ENCODE measurements around the gene GLDN.

GLDN gene

GRCh38 chr15:51371266-51371665 is 29.8 kb downstream of the GLDN start:
- no peaks in the 10 kb centered on the region for H3K27me3 ChIP-seq (ENCODE audit: control insufficient read depth, insufficient read depth, low read length)
- H3K27ac ChIP-seq (ENCODE audit: low read length): no peak overlapping the region
- no CpG with 5 or more reads among the region's 1 CpG for WGBS (ENCODE audit: insufficient coverage, insufficient read length)
- no peak overlapping the region for H3K4me3 ChIP-seq (ENCODE audit: low read length)
- H3K9me3 ChIP-seq (ENCODE audit: control insufficient read depth, insufficient read depth, low read length): no peaks in the 10 kb centered on the region
- no peaks in the 10 kb centered on the region for H3K36me3 ChIP-seq (ENCODE audit: control insufficient read depth, insufficient read depth, low read length)
- H3K4me1 ChIP-seq (ENCODE audit: control insufficient read depth, insufficient read depth, low read length): no peaks in the 10 kb centered on the region
- no peak for DNase-seq (ENCODE audit: low read depth, low spot score)

GRCh38 chr15:51374131-51374530 is 32.7 kb downstream of the GLDN start:
- Histone ChIP-seq H3K27me3 (ENCODE audit: control insufficient read depth, insufficient read depth, low read length) (no peaks in the 10 kb centered on the region), H3K4me1 (ENCODE audit: control insufficient read depth, insufficient read depth, low read length) (no peaks in the 10 kb centered on the region), H3K9me3 (ENCODE audit: control insufficient read depth, insufficient read depth, low read length) (no peaks in the 10 kb centered on the region), H3K27ac (ENCODE audit: low read length) (no peak overlapping the region), H3K4me3 (ENCODE audit: low read length) (no peak overlapping the region), H3K36me3 (ENCODE audit: control insufficient read depth, insufficient read depth, low read length) (no peaks in the 10 kb centered on the region)
- no peak for DNase-seq (ENCODE audit: low read depth, low spot score)

- no peak for DNase-seq (ENCODE audit: low read depth, low spot score)
- no CpG with 5 or more reads among the region's 3 CpGs for WGBS (ENCODE audit: insufficient coverage, insufficient read length)
- no peaks in the 10 kb centered on the region for H3K9me3 ChIP-seq (ENCODE audit: control insufficient read depth, insufficient read depth, low read length)
These were observed 34.6 kb downstream of the GLDN start for GRCh38 chr15:51375966-51376640.

GRCh38 chr15:51377038-51377786 is 35.8 kb downstream of the GLDN start:
- no peaks in the 10 kb centered on the region for H3K27me3 ChIP-seq (ENCODE audit: control insufficient read depth, insufficient read depth, low read length)
- H3K4me1 ChIP-seq (ENCODE audit: control insufficient read depth, insufficient read depth, low read length): no peaks in the 10 kb centered on the region
- H3K4me3 ChIP-seq (ENCODE audit: low read length): no peak overlapping the region
- WGBS (ENCODE audit: insufficient coverage, insufficient read length): no CpG with 5 or more reads among the region's 15 CpGs
- no peaks in the 10 kb centered on the region for H3K9me3 ChIP-seq (ENCODE audit: control insufficient read depth, insufficient read depth, low read length)
- DNase-seq (ENCODE audit: low read depth, low spot score): no peak
- no peak overlapping the region for H3K27ac ChIP-seq (ENCODE audit: low read length)
- H3K36me3 ChIP-seq (ENCODE audit: control insufficient read depth, insufficient read depth, low read length): no peaks in the 10 kb centered on the region

More at GRCh38 chr15:51375966-51376640, 34.6 kb downstream of the GLDN start:
- Histone ChIP-seq H3K27ac (ENCODE audit: low read length) (no peak overlapping the region), H3K4me1 (ENCODE audit: control insufficient read depth, insufficient read depth, low read length) (no peaks in the 10 kb centered on the region), H3K36me3 (ENCODE audit: control insufficient read depth, insufficient read depth, low read length) (no peaks in the 10 kb centered on the region), H3K27me3 (ENCODE audit: control insufficient read depth, insufficient read depth, low read length) (no peaks in the 10 kb centered on the region), H3K4me3 (ENCODE audit: low read length) (no peak overlapping the region)

- DNase-seq (ENCODE audit: low read depth, low spot score): no peak
- no peak overlapping the region for H3K4me3 ChIP-seq (ENCODE audit: low read length)
- H3K27me3 ChIP-seq (ENCODE audit: control insufficient read depth, insufficient read depth, low read length): no peaks in the 10 kb centered on the region
- no peaks in the 10 kb centered on the region for H3K4me1 ChIP-seq (ENCODE audit: control insufficient read depth, insufficient read depth, low read length)
- H3K27ac ChIP-seq (ENCODE audit: low read length): no peak overlapping the region
- WGBS (ENCODE audit: insufficient coverage, insufficient read length): no CpG with 5 or more reads among the region's 4 CpGs
- no peaks in the 10 kb centered on the region for H3K36me3 ChIP-seq (ENCODE audit: control insufficient read depth, insufficient read depth, low read length)
- no peaks in the 10 kb centered on the region for H3K9me3 ChIP-seq (ENCODE audit: control insufficient read depth, insufficient read depth, low read length)
These were observed 37.0 kb downstream of the GLDN start for GRCh38 chr15:51378406-51378805.

- H3K27me3 ChIP-seq (ENCODE audit: control insufficient read depth, insufficient read depth, low read length): no peaks in the 10 kb centered on the region
- no CpG with 5 or more reads among the region's 4 CpGs for WGBS (ENCODE audit: insufficient coverage, insufficient read length)
- no peaks in the 10 kb centered on the region for H3K36me3 ChIP-seq (ENCODE audit: control insufficient read depth, insufficient read depth, low read length)
- no peak for DNase-seq (ENCODE audit: low read depth, low spot score)
- no peak overlapping the region for H3K4me3 ChIP-seq (ENCODE audit: low read length)
- no peak overlapping the region for H3K27ac ChIP-seq (ENCODE audit: low read length)
- H3K9me3 ChIP-seq (ENCODE audit: control insufficient read depth, insufficient read depth, low read length): no peaks in the 10 kb centered on the region
- no peaks in the 10 kb centered on the region for H3K4me1 ChIP-seq (ENCODE audit: control insufficient read depth, insufficient read depth, low read length)
These were observed 37.9 kb downstream of the GLDN start for GRCh38 chr15:51379390-51379789.

GRCh38 chr15:51380999-51381806 is 39.7 kb downstream of the GLDN start:
- H3K4me3 ChIP-seq (ENCODE audit: low read length): no peak overlapping the region
- DNase-seq (ENCODE audit: low read depth, low spot score): peak; percentile 39
- no peak overlapping the region for H3K27ac ChIP-seq (ENCODE audit: low read length)
- no peaks in the 10 kb centered on the region for H3K9me3 ChIP-seq (ENCODE audit: control insufficient read depth, insufficient read depth, low read length)
- no peaks in the 10 kb centered on the region for H3K27me3 ChIP-seq (ENCODE audit: control insufficient read depth, insufficient read depth, low read length)
- H3K4me1 ChIP-seq (ENCODE audit: control insufficient read depth, insufficient read depth, low read length): no peaks in the 10 kb centered on the region
- WGBS (ENCODE audit: insufficient coverage, insufficient read length): no CpG with 5 or more reads among the region's 14 CpGs
- H3K36me3 ChIP-seq (ENCODE audit: control insufficient read depth, insufficient read depth, low read length): no peaks in the 10 kb centered on the region

- H3K27ac ChIP-seq (ENCODE audit: low read length): no peak overlapping the region
- H3K27me3 ChIP-seq (ENCODE audit: control insufficient read depth, insufficient read depth, low read length): no peaks in the 10 kb centered on the region
- peak; percentile 37 for DNase-seq (ENCODE audit: low read depth, low spot score)
- no peak overlapping the region for H3K4me3 ChIP-seq (ENCODE audit: low read length)
- no peaks in the 10 kb centered on the region for H3K9me3 ChIP-seq (ENCODE audit: control insufficient read depth, insufficient read depth, low read length)
- H3K4me1 ChIP-seq (ENCODE audit: control insufficient read depth, insufficient read depth, low read length): no peaks in the 10 kb centered on the region
- WGBS (ENCODE audit: insufficient coverage, insufficient read length): no CpG with 5 or more reads among the region's 4 CpGs
- no peaks in the 10 kb centered on the region for H3K36me3 ChIP-seq (ENCODE audit: control insufficient read depth, insufficient read depth, low read length)
These were observed 41.3 kb downstream of the GLDN start for GRCh38 chr15:51382787-51383186.

GRCh38 chr15:51386029-51386428 is 44.6 kb downstream of the GLDN start:
- Histone ChIP-seq H3K36me3 (ENCODE audit: control insufficient read depth, insufficient read depth, low read length) (no peaks in the 10 kb centered on the region), H3K27me3 (ENCODE audit: control insufficient read depth, insufficient read depth, low read length) (no peaks in the 10 kb centered on the region), H3K4me1 (ENCODE audit: control insufficient read depth, insufficient read depth, low read length) (peaks cover 3% of the 10 kb centered on the region; the same call in 1 of the 2 replicates), H3K9me3 (ENCODE audit: control insufficient read depth, insufficient read depth, low read length) (no peaks in the 10 kb centered on the region), H3K4me3 (ENCODE audit: low read length) (no peak overlapping the region), H3K27ac (ENCODE audit: low read length) (no peak overlapping the region)
- no peak for DNase-seq (ENCODE audit: low read depth, low spot score)
- no CpG with 5 or more reads among the region's 8 CpGs for WGBS (ENCODE audit: insufficient coverage, insufficient read length)

- Histone ChIP-seq H3K4me3 (ENCODE audit: low read length) (no peak overlapping the region), H3K4me1 (ENCODE audit: control insufficient read depth, insufficient read depth, low read length) (peaks cover 3% of the 10 kb centered on the region), H3K36me3 (ENCODE audit: control insufficient read depth, insufficient read depth, low read length) (no peaks in the 10 kb centered on the region), H3K9me3 (ENCODE audit: control insufficient read depth, insufficient read depth, low read length) (no peaks in the 10 kb centered on the region), H3K27ac (ENCODE audit: low read length) (no peak overlapping the region), H3K27me3 (ENCODE audit: control insufficient read depth, insufficient read depth, low read length) (no peaks in the 10 kb centered on the region)
- DNase-seq (ENCODE audit: low read depth, low spot score): no peak
- WGBS (ENCODE audit: insufficient coverage, insufficient read length): no CpG with 5 or more reads among the region's 12 CpGs
These were observed 45.0 kb downstream of the GLDN start for GRCh38 chr15:51386486-51386885.
